ENCODE measurements around the gene SLC25A21.
"Not testable (repeated sequence)": the region's sequence is repeated elsewhere in the genome, so short reads cannot be mapped to it uniquely, and the experiment has no call there.

The SLC25A21 gene

GRCh38 chr14:36817071-36817930 lies 355.1 kb downstream of the SLC25A21 start:
- no peak for DNase-seq

DNA sequence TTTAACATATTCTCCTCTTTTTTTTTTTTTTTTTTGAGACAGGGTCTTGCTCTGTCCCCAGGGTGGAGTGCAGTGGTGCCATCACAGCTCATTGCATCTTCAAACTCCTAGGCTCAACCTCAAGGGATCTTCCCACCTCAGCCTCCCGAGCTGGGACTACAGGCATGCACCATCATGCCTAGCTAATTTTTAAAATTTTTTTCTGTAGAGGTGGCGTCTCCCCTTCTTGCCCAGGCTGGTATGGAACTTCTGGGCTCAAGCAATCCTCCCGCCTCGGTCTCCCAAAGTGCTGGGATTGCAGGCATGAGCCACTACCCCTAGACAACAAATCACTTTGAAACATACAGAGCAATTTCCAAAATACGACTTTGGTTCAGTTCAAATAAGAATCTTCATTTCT lies 355.9 kb downstream of the SLC25A21 start:
- DNase-seq: no peak

DNA sequence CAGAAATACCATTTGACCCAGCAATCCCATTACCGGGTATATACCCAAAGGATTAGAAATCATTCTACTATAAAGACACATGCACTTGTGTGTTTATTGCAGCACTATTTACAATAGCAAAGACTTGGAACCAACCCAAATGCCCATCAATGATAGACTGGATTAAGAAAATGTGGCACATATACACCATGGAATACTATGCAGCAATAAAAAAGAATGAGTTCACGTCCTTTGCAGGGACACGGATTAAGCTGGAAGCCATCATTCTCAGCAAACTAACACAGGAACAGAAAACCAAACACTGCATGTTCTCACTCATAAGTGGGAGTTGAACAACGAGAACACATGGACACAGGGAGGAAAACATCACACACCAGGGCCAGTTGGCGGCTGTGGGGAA lies 357.6 kb downstream of the SLC25A21 start:
- DNase-seq: not testable (repeated sequence)

- no peak for DNase-seq
Measured at GRCh38 chr14:36810209-36810608, 362.2 kb downstream of the SLC25A21 start.

DNA sequence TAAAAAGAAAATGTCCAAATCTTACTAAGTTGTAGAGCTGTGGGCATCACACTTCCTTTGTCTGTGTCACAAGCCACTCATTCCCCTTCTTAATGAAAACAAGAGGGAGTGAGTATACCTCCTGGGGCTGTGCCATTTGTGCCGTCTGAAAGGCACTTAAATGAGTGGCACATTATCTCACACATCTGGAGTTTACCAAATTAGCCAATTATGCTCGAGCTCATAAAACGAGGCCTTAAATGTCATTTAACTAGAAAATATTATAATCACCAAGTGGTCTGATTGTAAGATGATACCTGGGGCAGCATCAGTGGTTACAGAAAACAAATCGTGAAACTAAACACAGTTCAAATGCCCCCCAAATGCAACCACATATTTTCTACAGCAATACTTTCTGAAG lies 364.7 kb downstream of the SLC25A21 start:
- no peak for DNase-seq

GRCh38 chr14:36805131-36805559 lies 367.3 kb downstream of the SLC25A21 start:
- DNase-seq: no peak

- no peak for DNase-seq
Measured at GRCh38 chr14:36797634-36798033, 374.8 kb downstream of the SLC25A21 start.

GRCh38 chr14:36791402-36791801 lies 381.0 kb downstream of the SLC25A21 start:
- DNase-seq: no peak

DNA sequence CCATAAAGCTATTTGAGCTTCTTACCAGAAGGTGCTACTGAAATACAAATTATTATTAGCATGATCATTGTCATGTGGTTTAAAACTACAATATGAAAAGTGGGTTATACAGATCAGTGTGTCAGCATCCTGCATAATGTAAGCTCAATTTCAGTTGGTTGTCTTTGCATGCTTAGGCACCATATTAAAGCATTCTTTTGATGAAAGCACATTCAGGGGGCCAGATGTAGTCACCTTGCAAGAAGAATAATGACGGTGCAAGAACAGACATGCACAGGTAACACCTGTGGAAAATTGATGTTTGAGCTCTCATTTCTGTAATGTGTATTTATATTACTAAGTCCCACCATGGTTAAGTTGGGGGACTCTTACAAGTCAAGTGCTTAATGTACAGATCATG lies 386.9 kb downstream of the SLC25A21 start:
- no peak for DNase-seq

DNA sequence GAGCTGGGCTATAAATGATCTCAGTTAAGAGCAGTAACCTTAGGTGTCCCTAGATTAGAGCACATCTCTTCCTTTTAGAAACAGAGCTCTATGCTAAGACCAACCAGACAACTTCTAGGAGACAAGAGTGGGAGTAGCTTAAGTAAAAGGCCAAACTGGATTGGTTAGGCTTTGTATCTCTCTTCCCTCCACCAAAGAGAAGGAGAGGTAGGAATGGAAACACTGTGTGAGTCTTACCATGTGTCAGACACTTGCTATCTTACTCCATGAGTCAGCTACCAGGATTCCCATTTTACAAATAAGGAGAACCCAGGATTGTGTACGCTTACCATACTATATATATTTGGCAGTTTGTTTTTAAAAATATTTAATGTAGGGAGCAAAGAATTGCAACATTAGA lies 387.9 kb downstream of the SLC25A21 start:
- no peak for DNase-seq

DNA sequence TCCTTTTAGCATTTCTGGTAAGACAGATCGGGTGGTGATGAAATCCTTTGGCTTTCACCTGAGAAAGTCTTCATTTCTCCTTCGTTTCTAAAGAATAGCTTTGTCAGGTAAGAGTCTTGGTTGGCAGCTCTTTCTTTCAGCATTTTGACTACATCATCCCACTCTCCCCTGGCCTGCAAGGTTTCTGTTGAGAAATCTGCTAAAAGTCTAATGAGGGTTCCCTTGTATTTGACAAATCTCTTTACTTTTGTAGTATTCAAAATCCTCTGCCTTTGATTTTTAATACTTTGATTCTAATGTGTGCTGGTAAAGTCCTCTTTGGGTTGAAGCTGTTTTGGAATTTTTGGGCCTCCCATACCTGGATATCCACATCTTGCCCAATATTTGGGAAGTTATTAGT lies 390.5 kb downstream of the SLC25A21 start:
- no peak for DNase-seq

DNA sequence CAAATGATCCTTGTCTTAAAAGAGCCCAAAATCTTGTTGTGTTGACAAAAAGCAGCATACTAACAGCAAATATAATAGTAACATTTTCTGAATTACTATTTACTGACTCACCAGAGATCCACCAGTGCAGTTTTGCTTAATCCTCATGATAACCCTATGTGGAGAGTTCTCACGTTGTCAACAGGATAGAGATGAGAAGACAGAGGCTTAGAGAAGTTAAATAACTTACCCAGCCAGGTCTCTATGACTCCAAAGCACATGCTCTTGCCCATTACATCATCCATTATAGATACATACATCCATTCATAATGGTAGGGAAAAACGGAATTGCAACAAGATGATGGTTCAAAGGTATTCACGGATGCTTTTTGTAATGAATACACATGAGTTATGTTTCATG lies 398.8 kb downstream of the SLC25A21 start:
- no peak for DNase-seq

- no peak for DNase-seq
Measured at GRCh38 chr14:36773136-36773540, 399.3 kb downstream of the SLC25A21 start.

GRCh38 chr14:36771028-36771640 lies 401.3 kb downstream of the SLC25A21 start:
- DNase-seq: no peak

- DNase-seq: no peak
Measured at GRCh38 chr14:36768638-36769337, 403.6 kb downstream of the SLC25A21 start.

DNA sequence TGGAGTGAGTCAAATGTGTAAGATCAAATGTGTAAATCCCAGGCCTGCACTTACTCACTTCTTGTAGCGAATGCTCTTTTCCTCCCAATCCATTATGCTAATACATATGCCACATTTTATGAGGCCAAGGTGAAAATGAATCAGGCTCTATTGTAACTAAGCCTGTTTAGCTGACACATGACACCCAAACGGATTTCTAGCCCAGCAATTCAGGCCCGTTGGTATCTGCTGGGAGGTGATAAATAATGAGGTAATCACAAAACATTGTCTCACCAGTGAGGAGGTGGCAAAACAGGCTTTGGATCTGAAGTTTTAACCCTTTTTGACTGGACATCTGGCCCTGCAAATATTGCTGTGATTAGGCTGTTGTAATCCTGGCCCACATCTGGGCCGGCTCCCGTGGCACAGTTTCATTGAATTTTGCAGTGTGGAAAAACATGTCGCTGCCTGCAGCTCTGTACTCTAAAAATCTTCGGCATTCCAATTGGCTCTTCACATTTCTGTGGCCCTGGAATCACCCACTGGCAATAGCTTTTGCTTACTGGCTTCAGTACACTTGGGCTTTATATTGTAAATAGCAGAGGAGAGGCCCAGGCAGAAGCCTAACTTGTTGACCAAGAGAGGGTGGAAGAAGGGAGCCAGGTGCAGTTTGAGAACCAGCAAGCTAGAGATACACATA lies 404.7 kb downstream of the SLC25A21 start:
- no peak for DNase-seq

DNA sequence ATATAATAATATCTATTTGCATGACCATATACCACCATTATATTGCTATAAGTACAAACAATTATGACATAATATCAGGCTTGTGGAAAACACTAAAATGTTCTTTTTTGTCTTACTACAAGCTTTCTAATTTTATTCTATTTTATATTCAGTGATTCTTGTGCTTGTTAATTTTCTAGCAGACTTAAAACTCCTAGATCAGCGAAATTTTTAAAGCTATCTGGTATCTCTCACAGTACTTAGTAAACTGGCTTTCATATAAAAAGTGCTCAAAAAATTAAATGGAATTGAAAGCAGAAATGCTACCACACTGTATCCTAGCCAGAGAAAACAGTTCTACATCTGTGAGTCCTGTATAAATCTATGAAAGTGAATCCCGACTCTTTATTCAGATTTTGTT lies 405.4 kb downstream of the SLC25A21 start:
- DNase-seq: no peak

- no peak for DNase-seq
Measured at GRCh38 chr14:36757734-36758601, 414.4 kb downstream of the SLC25A21 start.

DNA sequence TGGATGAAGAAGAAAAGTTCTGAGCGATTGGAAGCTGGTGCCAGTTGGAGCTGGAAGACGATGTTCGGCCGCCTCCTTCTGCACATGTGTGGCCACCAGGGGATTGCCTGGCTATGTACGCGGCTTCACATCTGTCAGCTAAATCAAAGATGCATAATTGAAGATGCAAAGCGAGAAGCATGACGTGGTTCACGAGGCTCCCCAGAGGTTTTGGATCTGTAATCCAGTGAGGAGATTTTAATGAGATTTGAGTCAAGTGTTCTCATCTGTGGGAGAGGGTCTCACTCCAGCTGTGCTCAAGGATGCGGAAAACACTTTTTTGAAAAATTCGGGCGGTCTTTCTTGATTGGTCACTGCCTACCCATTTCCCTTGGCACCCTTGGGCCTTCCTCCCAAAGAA lies 416.2 kb downstream of the SLC25A21 start:
- DNase-seq: no peak

DNA sequence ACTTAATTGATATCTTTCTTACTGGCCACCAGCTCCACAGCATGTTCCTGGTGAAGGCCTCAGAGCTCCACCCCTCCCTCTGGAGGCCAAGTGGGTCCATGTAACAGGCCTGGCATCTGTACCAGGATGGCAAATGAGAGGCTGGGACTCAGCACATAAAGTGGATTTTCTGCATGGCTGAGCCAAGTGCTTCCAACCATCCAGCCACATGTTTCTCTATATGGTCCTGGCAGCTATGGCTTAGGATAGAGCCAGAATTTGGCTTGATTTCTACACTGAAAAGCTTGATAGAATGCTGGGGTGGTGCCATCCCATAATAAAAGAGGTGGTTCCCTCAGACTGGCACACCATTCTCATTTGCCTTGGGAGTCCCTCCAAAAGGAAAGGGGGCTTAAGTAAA lies 416.6 kb downstream of the SLC25A21 start:
- no peak for DNase-seq

DNA sequence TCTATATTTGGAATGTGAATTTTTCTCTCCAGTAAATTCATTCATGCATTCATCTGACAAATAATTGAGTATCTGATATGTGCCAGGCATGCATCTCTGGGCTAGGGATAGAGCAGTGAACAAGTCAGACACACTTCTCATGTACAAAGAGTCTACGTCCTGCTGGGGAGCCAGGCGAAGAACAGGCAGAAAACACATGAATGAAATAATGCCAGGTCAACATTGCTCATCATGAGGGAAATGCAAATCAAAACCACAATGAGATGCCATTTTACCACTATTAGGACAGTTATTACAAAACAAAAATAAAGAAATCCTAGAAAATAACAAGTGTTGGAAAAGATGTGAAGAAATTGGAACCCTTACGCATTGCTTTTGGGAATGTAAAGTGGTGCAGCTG lies 420.5 kb downstream of the SLC25A21 start:
- DNase-seq: no peak

DNA sequence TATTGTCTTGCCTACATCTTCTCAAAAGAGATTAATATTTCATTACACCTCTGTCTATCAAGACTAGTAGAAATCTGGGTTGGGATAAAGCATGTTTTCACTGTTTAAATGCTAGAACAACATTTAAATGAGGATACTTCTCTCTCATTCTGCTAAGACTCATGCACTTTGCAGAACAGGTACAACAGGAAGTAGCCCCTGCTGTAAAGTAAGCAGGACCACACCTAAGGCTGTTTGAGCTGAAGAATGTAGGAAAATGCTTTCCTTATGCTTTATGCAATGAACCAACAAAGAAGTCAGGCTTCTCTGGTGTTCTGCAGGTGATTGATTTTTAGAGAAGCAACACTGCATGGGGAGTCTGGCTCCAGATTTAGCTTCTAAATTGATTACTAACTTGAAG lies 421.3 kb downstream of the SLC25A21 start:
- DNase-seq: no peak
